ENCODE results near the gene FAM131A.

Gene FAM131A

GRCh38 chr3:184372911-184373310, 35.5 kb downstream of the FAM131A start:
- no peak overlapping the region for H3K4me3 ChIP-seq (ENCODE audit: low read depth, low read length)
- POLR2A ChIA-PET = interaction anchor here (1.0 to 1.9 kb wide), 3 partner anchors 12 to 141 kb away, joined by 3 to 10 read pairs (median 3); partner anchors contain the start of genes CLCN2 and POLR2H
- H3K27ac ChIP-seq (ENCODE audit: extremely low read depth, low read depth, low read length) = no peak overlapping the region
- no peaks in the 10 kb centered on the region for H3K4me1 ChIP-seq (ENCODE audit: control insufficient read depth, insufficient read depth, low read length)
- TF ChIP-seq PATZ1 (tag by site-specific recombination; IDR thresholded peaks at IDR 0.05) = no peak
- H3K9me3 ChIP-seq (ENCODE audit: control insufficient read depth, insufficient read depth, low read depth, low read length) = no peaks in the 10 kb centered on the region
- CTCF ChIA-PET = interaction anchor here (0.6 to 7.7 kb wide), 9 partner anchors 10 to 169 kb away, joined by 3 to 184 read pairs (median 6); partner anchors contain the start of gene FAM131A
- peaks cover 0 to 18% of the 10 kb centered on the region in 2 experiments; a peak in 1 of 3 replicates for H3K36me3 ChIP-seq (ENCODE audit: control insufficient read depth in 2 of 2, insufficient read depth in 1 of 2, low read length in 2 of 2)

DNA sequence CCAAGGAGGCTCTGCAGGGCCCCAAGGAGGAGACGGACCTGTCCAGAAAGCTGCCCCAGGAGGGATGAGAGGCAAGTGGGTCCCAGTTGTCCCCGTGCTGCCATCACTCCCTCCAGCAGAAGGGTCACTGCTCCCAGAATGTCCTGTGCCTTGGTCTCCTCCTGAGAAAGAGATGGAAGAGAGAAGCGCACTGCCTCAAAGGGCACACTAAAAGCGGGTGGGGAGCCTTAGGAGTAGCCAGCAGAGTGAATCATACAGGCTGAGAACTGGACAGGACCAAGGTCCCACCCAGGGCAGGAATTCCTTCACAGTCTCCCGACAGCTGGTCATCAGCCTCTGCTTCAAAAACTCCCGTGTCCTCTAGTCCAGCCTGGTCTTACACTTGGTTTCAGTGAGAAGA, 36.0 kb downstream of the FAM131A start:
- no peak overlapping the region for H3K27ac ChIP-seq (ENCODE audit: extremely low read depth, low read depth, low read length)
- ChIA-PET POLR2A (interaction anchor here (1.0 to 1.9 kb wide), 3 partner anchors 11 to 140 kb away, joined by 3 to 10 read pairs (median 3); partner anchors contain the start of genes CLCN2 and POLR2H), CTCF (interaction anchor here (1.0 to 7.7 kb wide), 5 partner anchors 10 to 168 kb away, joined by 3 to 184 read pairs (median 55); no protein-coding TSS in a partner anchor)
- no peaks in the 10 kb centered on the region for H3K4me1 ChIP-seq (ENCODE audit: control insufficient read depth, insufficient read depth, low read length)
- H3K9me3 ChIP-seq (ENCODE audit: control insufficient read depth, insufficient read depth, low read depth, low read length) = no peaks in the 10 kb centered on the region
- H3K4me3 ChIP-seq (ENCODE audit: low read depth, low read length) = no peak overlapping the region
- H3K36me3 ChIP-seq (ENCODE audit: control insufficient read depth in 2 of 2, insufficient read depth in 1 of 2, low read length in 2 of 2) = peaks cover 0 to 13% of the 10 kb centered on the region in 2 experiments; a peak in 1 of 3 replicates
- no peak for TF ChIP-seq ZNF157 (tag by site-specific recombination; IDR thresholded peaks at IDR 0.05)
- TF ChIP-seq ZNF211 (tag by site-specific recombination; IDR thresholded peaks at IDR 0.05; ENCODE audit: low read depth) = no peak
- TF ChIP-seq ZNF585B (tag by site-specific recombination; IDR thresholded peaks at IDR 0.05) = no peak
- TF ChIP-seq BCL11A (tag by site-specific recombination; IDR thresholded peaks at IDR 0.05; ENCODE audit: low read depth) = no peak
- no peak for TF ChIP-seq ZNF19 (tag by site-specific recombination; IDR thresholded peaks at IDR 0.05; ENCODE audit: low read depth)
- TF ChIP-seq ZNF23 (tag by site-specific recombination; IDR thresholded peaks at IDR 0.05; ENCODE audit: borderline replicate concordance) = no peak
- no peak for TF ChIP-seq ZNF792 (tag by site-specific recombination; IDR thresholded peaks at IDR 0.05)
- TF ChIP-seq, protein P1, sequence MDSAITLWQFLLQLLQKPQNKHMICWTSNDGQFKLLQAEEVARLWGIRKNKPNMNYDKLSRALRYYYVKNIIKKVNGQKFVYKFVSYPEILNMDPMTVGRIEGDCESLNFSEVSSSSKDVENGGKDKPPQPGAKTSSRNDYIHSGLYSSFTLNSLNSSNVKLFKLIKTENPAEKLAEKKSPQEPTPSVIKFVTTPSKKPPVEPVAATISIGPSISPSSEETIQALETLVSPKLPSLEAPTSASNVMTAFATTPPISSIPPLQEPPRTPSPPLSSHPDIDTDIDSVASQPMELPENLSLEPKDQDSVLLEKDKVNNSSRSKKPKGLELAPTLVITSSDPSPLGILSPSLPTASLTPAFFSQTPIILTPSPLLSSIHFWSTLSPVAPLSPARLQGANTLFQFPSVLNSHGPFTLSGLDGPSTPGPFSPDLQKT (IDR thresholded peaks at IDR 0.05; ENCODE audit: borderline replicate concordance, low read depth, low read length) = no peak
- TF ChIP-seq KLF16 (tag by site-specific recombination; IDR thresholded peaks at IDR 0.05) = no peak
- TF ChIP-seq ZNF10 (tag by site-specific recombination; IDR thresholded peaks at IDR 0.05) = no peak
- TF ChIP-seq, protein P2, sequence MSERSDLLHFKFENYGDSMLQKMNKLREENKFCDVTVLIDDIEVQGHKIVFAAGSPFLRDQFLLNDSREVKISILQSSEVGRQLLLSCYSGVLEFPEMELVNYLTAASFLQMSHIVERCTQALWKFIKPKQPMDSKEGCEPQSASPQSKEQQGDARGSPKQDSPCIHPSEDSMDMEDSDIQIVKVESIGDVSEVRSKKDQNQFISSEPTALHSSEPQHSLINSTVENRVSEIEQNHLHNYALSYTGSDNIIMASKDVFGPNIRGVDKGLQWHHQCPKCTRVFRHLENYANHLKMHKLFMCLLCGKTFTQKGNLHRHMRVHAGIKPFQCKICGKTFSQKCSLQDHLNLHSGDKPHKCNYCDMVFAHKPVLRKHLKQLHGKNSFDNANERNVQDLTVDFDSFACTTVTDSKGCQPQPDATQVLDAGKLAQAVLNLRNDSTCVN (tag by site-specific recombination; optimal IDR thresholded peaks at IDR 0.05) = no peak
- no peak for TF ChIP-seq GLIS2 (tag by site-specific recombination; IDR thresholded peaks at IDR 0.05)
- TF ChIP-seq PRDM2 (tag by site-specific recombination; IDR thresholded peaks at IDR 0.05; ENCODE audit: borderline replicate concordance) = no peak
- no peak for TF ChIP-seq ZNF654 (tag by site-specific recombination; IDR thresholded peaks at IDR 0.05; ENCODE audit: low read depth)
- no peak for TF ChIP-seq HIC1 (tag by site-specific recombination; IDR thresholded peaks at IDR 0.05)
- no peak for TF ChIP-seq ZFP41 (tag by site-specific recombination; IDR thresholded peaks at IDR 0.05; ENCODE audit: borderline replicate concordance)
- TF ChIP-seq TRIM28 (IDR thresholded peaks at IDR 0.05; ENCODE audit: borderline replicate concordance, low read length) = no peak
- TF ChIP-seq ZNF510 (tag by site-specific recombination; IDR thresholded peaks at IDR 0.05; ENCODE audit: insufficient replicate concordance) = no peak
